Measurements from ENCODE around the gene GAS2L3. TPM values are rescaled to one million over a fixed set of nuclear protein-coding genes. Genes with fewer than 3 reads are reported as not detected.
"Not testable (repeated sequence)": the region's sequence is repeated elsewhere in the genome, so short reads cannot be mapped to it uniquely, and the experiment has no call there.

GAS2L3 gene
- total RNA-seq, 2 donors from 2014 or later, result 2.1 to 2.3 TPM

DNA sequence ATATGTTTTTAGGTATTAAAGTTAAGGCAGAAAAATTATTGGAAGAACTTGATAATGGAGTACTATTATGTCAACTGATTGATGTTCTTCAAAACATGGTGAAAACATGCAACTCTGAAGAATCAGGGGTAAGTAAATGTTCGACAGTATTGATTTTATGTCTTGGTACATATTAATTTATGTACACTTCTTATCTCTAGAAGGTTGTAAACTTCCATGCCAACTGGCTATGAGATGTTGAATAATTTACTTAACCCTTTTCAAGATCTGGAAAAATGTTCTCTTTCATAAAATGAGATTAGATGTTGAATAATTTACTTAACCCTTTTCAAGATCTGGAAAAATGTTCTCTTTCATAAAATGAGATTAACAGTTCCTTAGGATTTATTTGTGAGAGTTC is 28.1 kb downstream of the GAS2L3 start:
- intact Hi-C loops (cut with DNase I), result no loop called here

GRCh38 chr12:100602997-100603396 is 29.5 kb downstream of the GAS2L3 start:
- H3K4me3 ChIP-seq; DNase-seq; H3K9me3 ChIP-seq; H3K27me3 ChIP-seq; H3K4me1 ChIP-seq; intact Hi-C loops (cut with DNase I); H3K27ac ChIP-seq; ATAC-seq; H3K36me3 ChIP-seq (replicated peaks in 1 of 2; ENCODE audit: insufficient read depth in 1 of 2, low read depth in 2 of 2): not testable (repeated sequence)
- 31 to 61% methylated on average over 1 of the region's 1 CpG for whole genome bisulfite sequencing, 2 donors

More for the DNA sequence above, 28.1 kb downstream of the GAS2L3 start:
- WGBS, 2 donors, result 17 to 18% methylated on average over 1 of the region's 1 CpG
- DNase-seq (no peak), ATAC-seq (no peak)
- Histone ChIP-seq H3K4me1 (peaks cover 7% of the 10 kb centered on the region), H3K27ac (no peak overlapping the region), H3K4me3 (no peak overlapping the region), H3K27me3 (no peaks in the 10 kb centered on the region), H3K9me3 (no peaks in the 10 kb centered on the region), H3K36me3 (replicated peaks in 1 of 2; ENCODE audit: insufficient read depth in 1 of 2, low read depth in 2 of 2) (no peaks in the 10 kb centered on the region)
- TF ChIP-seq POLR2A (IDR thresholded peaks at IDR 0.05), result no peak
- TF ChIP-seq, protein P1, sequence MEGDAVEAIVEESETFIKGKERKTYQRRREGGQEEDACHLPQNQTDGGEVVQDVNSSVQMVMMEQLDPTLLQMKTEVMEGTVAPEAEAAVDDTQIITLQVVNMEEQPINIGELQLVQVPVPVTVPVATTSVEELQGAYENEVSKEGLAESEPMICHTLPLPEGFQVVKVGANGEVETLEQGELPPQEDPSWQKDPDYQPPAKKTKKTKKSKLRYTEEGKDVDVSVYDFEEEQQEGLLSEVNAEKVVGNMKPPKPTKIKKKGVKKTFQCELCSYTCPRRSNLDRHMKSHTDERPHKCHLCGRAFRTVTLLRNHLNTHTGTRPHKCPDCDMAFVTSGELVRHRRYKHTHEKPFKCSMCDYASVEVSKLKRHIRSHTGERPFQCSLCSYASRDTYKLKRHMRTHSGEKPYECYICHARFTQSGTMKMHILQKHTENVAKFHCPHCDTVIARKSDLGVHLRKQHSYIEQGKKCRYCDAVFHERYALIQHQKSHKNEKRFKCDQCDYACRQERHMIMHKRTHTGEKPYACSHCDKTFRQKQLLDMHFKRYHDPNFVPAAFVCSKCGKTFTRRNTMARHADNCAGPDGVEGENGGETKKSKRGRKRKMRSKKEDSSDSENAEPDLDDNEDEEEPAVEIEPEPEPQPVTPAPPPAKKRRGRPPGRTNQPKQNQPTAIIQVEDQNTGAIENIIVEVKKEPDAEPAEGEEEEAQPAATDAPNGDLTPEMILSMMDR (IDR thresholded peaks at IDR 0.05), result no peak

DNA sequence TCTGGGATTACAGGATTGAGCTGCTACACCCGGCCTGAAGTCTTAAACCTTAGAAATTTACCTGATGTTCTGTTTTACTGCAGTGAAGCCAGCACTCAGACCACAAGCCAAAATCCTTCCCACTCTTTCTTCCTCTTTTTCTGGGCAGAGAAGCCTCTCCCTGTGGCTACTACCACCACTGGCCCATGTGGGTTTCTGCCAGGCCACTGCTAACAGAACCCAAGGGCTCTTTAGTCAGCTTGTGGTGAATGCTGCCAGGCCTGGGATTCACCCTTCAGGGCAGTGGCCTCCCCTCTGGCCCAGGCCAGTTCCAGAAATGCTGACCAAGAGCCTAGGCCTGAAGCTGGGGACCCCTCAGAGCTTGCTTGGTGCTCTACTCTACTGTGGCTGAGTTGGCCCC is 35.3 kb downstream of the GAS2L3 start:
- ATAC-seq (no peak), DNase-seq (peak in 2 of 4 donors; percentile 13 to 21)
- no peaks in the 10 kb centered on the region for H3K27me3 ChIP-seq
- H3K9me3 ChIP-seq, result no peaks in the 10 kb centered on the region
- no peaks in the 10 kb centered on the region for H3K4me1 ChIP-seq
- no peaks in the 10 kb centered on the region for H3K36me3 ChIP-seq (replicated peaks in 1 of 2; ENCODE audit: insufficient read depth in 1 of 2, low read depth in 2 of 2)
- 93 to 100% methylated on average over 1 of the region's 1 CpG for WGBS, 2 donors
- no peak overlapping the region for H3K4me3 ChIP-seq
- no peak for TF ChIP-seq POLR2A (IDR thresholded peaks at IDR 0.05)
- TF ChIP-seq, protein P1 (IDR thresholded peaks at IDR 0.05), result no peak
- intact Hi-C loops (cut with DNase I), result no loop called here
- no peak overlapping the region for H3K27ac ChIP-seq

- ATAC-seq (no peak), DNase-seq (no peak)
- WGBS, 2 donors, result 84 to 89% methylated on average over 4 of the region's 4 CpGs
- Histone ChIP-seq H3K4me3 (no peak overlapping the region), H3K36me3 (replicated peaks in 1 of 2; ENCODE audit: insufficient read depth in 1 of 2, low read depth in 2 of 2) (no peaks in the 10 kb centered on the region), H3K4me1 (no peaks in the 10 kb centered on the region), H3K9me3 (no peaks in the 10 kb centered on the region), H3K27me3 (no peaks in the 10 kb centered on the region), H3K27ac (no peak overlapping the region)
- intact Hi-C loops (cut with DNase I), result no loop called here
- TF ChIP-seq, protein P1 (IDR thresholded peaks at IDR 0.05), result no peak
- TF ChIP-seq POLR2A (IDR thresholded peaks at IDR 0.05), result no peak
Measured at GRCh38 chr12:100610666-100611430, 37.4 kb downstream of the GAS2L3 start.

GRCh38 chr12:100612606-100613005 is 39.1 kb downstream of the GAS2L3 start:
- no peak for TF ChIP-seq POLR2A (IDR thresholded peaks at IDR 0.05)
- TF ChIP-seq, protein P1 (IDR thresholded peaks at IDR 0.05), result no peak
- no peaks in the 10 kb centered on the region for H3K9me3 ChIP-seq
- no peak overlapping the region for H3K4me3 ChIP-seq
- intact Hi-C loops (cut with DNase I), result no loop called here
- no peak for ATAC-seq
- H3K27me3 ChIP-seq, result no peaks in the 10 kb centered on the region
- 95% methylated on average over 3 of the region's 3 CpGs for WGBS, 2 donors
- no peak overlapping the region for H3K27ac ChIP-seq
- no peak for DNase-seq
- no peaks in the 10 kb centered on the region for H3K4me1 ChIP-seq
- H3K36me3 ChIP-seq (replicated peaks in 1 of 2; ENCODE audit: insufficient read depth in 1 of 2, low read depth in 2 of 2), result no peaks in the 10 kb centered on the region
